Measurements from ENCODE around the gene TRAPPC12. TPM values are rescaled to one million over a fixed set of nuclear protein-coding genes. Genes with fewer than 3 reads are reported as not detected.
A peak's percentile ranks its signal among the peaks of the same experiment; 100 is the strongest.
"Not testable (repeated sequence)": the region's sequence is repeated elsewhere in the genome, so short reads cannot be mapped to it uniquely, and the experiment has no call there.

The TRAPPC12 gene
- total RNA-seq, 1 donor from 2014 or later, result 71.0 TPM

- no peak for DNase-seq (ENCODE audit: low spot score)
- no peaks in the 10 kb centered on the region for H3K9me3 Mint-ChIP-seq (ENCODE audit: low read depth)
- peak overlapping the region; percentile 76 for H3K27ac Mint-ChIP-seq (ENCODE audit: unreplicated experiment)
- no peak overlapping the region for H3K4me3 Mint-ChIP-seq (ENCODE audit: unreplicated experiment)
- TF ChIP-seq CTCF (IDR thresholded peaks at IDR 0.05), result no peak
- H3K4me1 Mint-ChIP-seq (ENCODE audit: low read depth), result peaks cover 21% of the 10 kb centered on the region
- peaks cover 20% of the 10 kb centered on the region for H3K36me3 Mint-ChIP-seq (ENCODE audit: low read depth)
- H3K27me3 Mint-ChIP-seq (ENCODE audit: low read depth), result no peaks in the 10 kb centered on the region
Observed at GRCh38 chr2:3493615-3494007, 114.1 kb downstream of the TRAPPC12 start.

GRCh38 chr2:3494984-3495666 lies 115.6 kb downstream of the TRAPPC12 start:
- Mint-ChIP-seq H3K27ac (ENCODE audit: unreplicated experiment) (no peak overlapping the region), H3K9me3 (ENCODE audit: low read depth) (no peaks in the 10 kb centered on the region), H3K36me3 (ENCODE audit: low read depth) (peaks cover 29% of the 10 kb centered on the region), H3K4me1 (ENCODE audit: low read depth) (peaks cover 21% of the 10 kb centered on the region), H3K27me3 (ENCODE audit: low read depth) (no peaks in the 10 kb centered on the region), H3K4me3 (ENCODE audit: unreplicated experiment) (no peak overlapping the region)
- DNase-seq (ENCODE audit: low spot score), result no peak
- TF ChIP-seq CTCF (IDR thresholded peaks at IDR 0.05), result no peak

GRCh38 chr2:3496708-3497080 lies 117.2 kb downstream of the TRAPPC12 start:
- not testable (repeated sequence) for H3K9me3 Mint-ChIP-seq (ENCODE audit: low read depth); H3K27ac Mint-ChIP-seq (ENCODE audit: unreplicated experiment); H3K27me3 Mint-ChIP-seq (ENCODE audit: low read depth); H3K4me3 Mint-ChIP-seq (ENCODE audit: unreplicated experiment)
- Mint-ChIP-seq H3K36me3 (ENCODE audit: low read depth) (peaks cover 33% of the 10 kb centered on the region), H3K4me1 (ENCODE audit: low read depth) (peaks cover 18% of the 10 kb centered on the region)
- peak; percentile 39 for DNase-seq (ENCODE audit: low spot score)

- Mint-ChIP-seq H3K4me1 (ENCODE audit: low read depth) (peaks cover 3% of the 10 kb centered on the region), H3K36me3 (ENCODE audit: low read depth) (peaks cover 35% of the 10 kb centered on the region), H3K4me3 (ENCODE audit: unreplicated experiment) (no peak overlapping the region), H3K27ac (ENCODE audit: unreplicated experiment) (no peak overlapping the region), H3K9me3 (ENCODE audit: low read depth) (no peaks in the 10 kb centered on the region), H3K27me3 (ENCODE audit: low read depth) (no peaks in the 10 kb centered on the region)
- no peak for DNase-seq (ENCODE audit: low spot score)
- TF ChIP-seq CTCF (IDR thresholded peaks at IDR 0.05), result no peak
Observed at GRCh38 chr2:3498783-3499394, 119.4 kb downstream of the TRAPPC12 start.

GRCh38 chr2:3500326-3500899 lies 120.9 kb downstream of the TRAPPC12 start:
- Mint-ChIP-seq H3K4me1 (ENCODE audit: low read depth) (no peaks in the 10 kb centered on the region), H3K27ac (ENCODE audit: unreplicated experiment) (no peak overlapping the region), H3K36me3 (ENCODE audit: low read depth) (peaks cover 40% of the 10 kb centered on the region), H3K27me3 (ENCODE audit: low read depth) (no peaks in the 10 kb centered on the region), H3K9me3 (ENCODE audit: low read depth) (no peaks in the 10 kb centered on the region), H3K4me3 (ENCODE audit: unreplicated experiment) (no peak overlapping the region)
- no peak for TF ChIP-seq CTCF (IDR thresholded peaks at IDR 0.05)
- DNase-seq (ENCODE audit: low spot score), result no peak
